OCI-M1 (cell line): ENCODE results near the gene ATP11A.
"Not testable (repeated sequence)": the region's sequence is repeated elsewhere in the genome, so short reads cannot be mapped to it uniquely, and the experiment has no call there.

Source experiments
- DNase-seq: peaks from one replicate; lab custom pipeline; 2025; lab: John Stamatoyannopoulos, UW

ATP11A gene

GRCh38 chr13:112799394-112799793, 109.6 kb downstream of the ATP11A start:
- no peak for DNase-seq

- DNase-seq, result no peak
Measured at GRCh38 chr13:112800057-112800456, 110.2 kb downstream of the ATP11A start.

GRCh38 chr13:112800807-112801206, 111.0 kb downstream of the ATP11A start:
- DNase-seq, result not testable (repeated sequence)

- DNase-seq, result peak; percentile 29
Measured at GRCh38 chr13:112802802-112803195, 113.0 kb downstream of the ATP11A start.

GRCh38 chr13:112803422-112803821, 113.6 kb downstream of the ATP11A start:
- DNase-seq, result no peak

GRCh38 chr13:112804374-112804773, 114.5 kb downstream of the ATP11A start:
- no peak for DNase-seq

- no peak for DNase-seq
Measured at GRCh38 chr13:112806739-112807652, 117.2 kb downstream of the ATP11A start.

- no peak for DNase-seq
Measured at GRCh38 chr13:112807653-112808376, 118.0 kb downstream of the ATP11A start.

- DNase-seq, result no peak
Measured at GRCh38 chr13:112808377-112809140, 118.7 kb downstream of the ATP11A start.

- DNase-seq, result no peak
Measured at GRCh38 chr13:112809332-112810315, 119.8 kb downstream of the ATP11A start.

- no peak for DNase-seq
Measured at GRCh38 chr13:112810608-112811007, 120.8 kb downstream of the ATP11A start.

- DNase-seq, result no peak
Measured at GRCh38 chr13:112812306-112813055, 122.6 kb downstream of the ATP11A start.

GRCh38 chr13:112813552-112813951, 123.7 kb downstream of the ATP11A start:
- DNase-seq, result no peak

GRCh38 chr13:112814905-112815585, 125.2 kb downstream of the ATP11A start:
- no peak for DNase-seq

- no peak for DNase-seq
Measured at GRCh38 chr13:112815871-112816270, 126.0 kb downstream of the ATP11A start.

- no peak for DNase-seq
Measured at GRCh38 chr13:112818040-112818697, 128.3 kb downstream of the ATP11A start.

GRCh38 chr13:112818698-112819045, 128.8 kb downstream of the ATP11A start:
- no peak for DNase-seq

- no peak for DNase-seq
Measured at GRCh38 chr13:112819111-112819510, 129.3 kb downstream of the ATP11A start.

- DNase-seq, result no peak
Measured at GRCh38 chr13:112819816-112820215, 130.0 kb downstream of the ATP11A start.
